PC-9 (cell line): ENCODE results near the gene TMTC2. TPM values are rescaled to one million over a fixed set of nuclear protein-coding genes. Genes with fewer than 3 reads are reported as not detected.
A peak's percentile ranks its signal among the peaks of the same experiment; 100 is the strongest.

Experiments used
- BruUV-seq: library from RNA; stranded (reverse); fragments of 400-500 nt; replicated peaks from 2 replicates; lab custom pipeline; 2021; lab: Mats Ljungman, UMichigan
- CTCF ChIA-PET: fragments of 300-600 bp; sonication (Branson Sonifier 250); formaldehyde crosslinking; loops from one replicate; lab custom pipeline; 2022; ENCODE audit warnings: antibody characterized with exemption; lab: Charles Lee
- POLR2A ChIA-PET: fragments of 300-600 bp; sonication (Branson Sonifier 250); formaldehyde crosslinking; loops from one replicate; lab custom pipeline; 2022; ENCODE audit warnings: antibody characterized with exemption; ENCODE audit not compliant: unreplicated experiment; lab: Charles Lee
- DNase-seq, 2 experiments: peaks; one replicate each; pipeline versions ENCODE4 v3.0.0 to v3.0.0-alpha.2; 2015 to 2022; ENCODE audit warnings: mixed read lengths in 1 of 2
- H2AFZ ChIP-seq: fragments of 200-600 bp; sonication (generic); 2 replicates; pipeline ENCODE4 v1.8.1; 2017; ENCODE audit warnings: antibody characterized with exemption
- H3F3A ChIP-seq: fragments of 200-600 bp; sonication (generic); 2 replicates; pipeline ENCODE4 v1.8.1; 2017; ENCODE audit warnings: antibody characterized with exemption, mild to moderate bottlenecking, low read depth; ENCODE audit not compliant: insufficient read depth
- H3K27ac ChIP-seq: fragments of 200-600 bp; sonication (generic); 2 replicates; pipeline ENCODE4 v1.6.1; 2016; ENCODE audit warnings: mixed run types
- H3K27me3 ChIP-seq: fragments of 200-600 bp; sonication (generic); 2 replicates; pipeline ENCODE4 v1.6.1; 2016; ENCODE audit warnings: low read depth, mixed run types; ENCODE audit not compliant: insufficient read depth
- H3K36me3 ChIP-seq: fragments of 200-600 bp; sonication (generic); 2 replicates; pipeline ENCODE4 v1.6.1; 2016; ENCODE audit warnings: low read depth, mixed run types
- H3K4me1 ChIP-seq: fragments of 200-600 bp; sonication (generic); replicated peaks from 2 replicates; pipeline ENCODE4 v1.6.1; 2016; ENCODE audit warnings: mixed run types; ENCODE audit not compliant: insufficient read depth
- H3K4me2 ChIP-seq: fragments of 200-600 bp; sonication (generic); 2 replicates; pipeline ENCODE4 v1.6.1; 2017; ENCODE audit warnings: mixed run types
- H3K4me3 ChIP-seq: fragments of 200-600 bp; sonication (generic); 2 replicates; pipeline ENCODE4 v1.6.1; 2016; ENCODE audit warnings: mixed run types
- H3K79me2 ChIP-seq: fragments of 200-600 bp; sonication (generic); 2 replicates; pipeline ENCODE4 v1.6.1; 2017; ENCODE audit warnings: low read depth, mixed run types
- H3K9me2 ChIP-seq: fragments of 200-600 bp; sonication (generic); 2 replicates; pipeline ENCODE4 v1.8.1; 2017; ENCODE audit warnings: mild to moderate bottlenecking; ENCODE audit not compliant: insufficient read depth
- H3K9me3 ChIP-seq: fragments of 200-600 bp; sonication (generic); 2 replicates; pipeline ENCODE4 v1.8.1; 2016; ENCODE audit warnings: low read depth; ENCODE audit not compliant: insufficient read depth
- H4K20me1 ChIP-seq: fragments of 200-600 bp; sonication (generic); 2 replicates; pipeline ENCODE4 v1.8.1; 2017; ENCODE audit not compliant: insufficient read depth
- EZH2 ChIP-seq: fragments of 200-600 bp; sonication (generic); IDR thresholded peaks from 2 replicates; pipeline ENCODE4 v1.8.0; 2017; ENCODE audit warnings: antibody characterized with exemption, low read depth
- intact Hi-C: fragments of 100-400 bp; cut with micrococcal nuclease; formaldehyde crosslinking; loops from one replicate; pipeline ENCODE4 v1.10.0; 2022; ENCODE audit not compliant: unreplicated experiment
- total RNA-seq: library from RNA; stranded (reverse); gene quantifications from 2 replicates; pipeline ENCODE4 v1.2.3, GENCODE V29; 2021
- TF ChIP-seq, protein P1 (sequence below): fragments of 200-600 bp; sonication (generic); conservative IDR thresholded peaks from 2 replicates; pipeline ENCODE4 v1.6.1; 2017; ENCODE audit warnings: mixed run types, antibody characterized with exemption, mild to moderate bottlenecking, moderate library complexity

TMTC2 gene
- total RNA-seq, 1 experiment from 2014 or later: 8.6 TPM

DNA sequence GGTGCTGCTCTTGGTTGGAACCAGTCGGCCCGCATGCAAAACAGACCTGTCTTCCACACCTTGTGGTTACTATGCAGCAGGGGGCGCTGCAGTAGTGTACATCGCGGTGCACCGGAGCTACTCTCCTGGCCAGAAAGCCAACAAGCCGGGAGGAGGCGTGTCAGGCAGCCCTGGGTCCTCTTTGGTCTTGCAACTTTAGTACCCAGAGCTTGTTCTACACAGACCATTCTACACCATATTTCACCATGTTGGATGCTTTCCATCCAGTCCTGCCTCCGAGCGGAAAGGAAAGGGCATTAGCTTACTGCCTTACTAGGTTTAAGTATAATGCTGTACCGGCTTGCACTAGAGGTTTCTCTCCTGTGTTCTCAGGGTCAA lies 927 bp upstream of the TMTC2 start:
- no peaks in the 10 kb centered on the region for H3K27me3 ChIP-seq
- intact Hi-C loops: loop anchor here (1.0 to 5.0 kb wide), 8 partner anchors 35 to 1817 kb away; partner anchors contain the start of genes CCDC59 and METTL25
- CTCF ChIA-PET: interaction anchor here (0.5 to 2.2 kb wide), 8 partner anchors 35 to 1818 kb away, joined by 3 to 7 read pairs (median 4); no protein-coding TSS in a partner anchor
- peak; percentile 88 to 90 for DNase-seq
- peaks cover 9% of the 10 kb centered on the region for H3F3A ChIP-seq
- peak overlapping the region; percentile 89 for H3K4me2 ChIP-seq
- POLR2A ChIA-PET: interaction anchor here (0.6 kb wide), 2 partner anchors 38 to 69 kb away, joined by 4 read pairs; no protein-coding TSS in a partner anchor
- H3K9me3 ChIP-seq: no peaks in the 10 kb centered on the region
- H3K4me3 ChIP-seq: peak overlapping the region; percentile 62
- peaks cover 33% of the 10 kb centered on the region for H3K4me1 ChIP-seq
- no peaks in the 10 kb centered on the region for H4K20me1 ChIP-seq
- no TSS peak for BruUV-seq
- H2AFZ ChIP-seq: peak overlapping the region; percentile 93
- TF ChIP-seq, protein P1, sequence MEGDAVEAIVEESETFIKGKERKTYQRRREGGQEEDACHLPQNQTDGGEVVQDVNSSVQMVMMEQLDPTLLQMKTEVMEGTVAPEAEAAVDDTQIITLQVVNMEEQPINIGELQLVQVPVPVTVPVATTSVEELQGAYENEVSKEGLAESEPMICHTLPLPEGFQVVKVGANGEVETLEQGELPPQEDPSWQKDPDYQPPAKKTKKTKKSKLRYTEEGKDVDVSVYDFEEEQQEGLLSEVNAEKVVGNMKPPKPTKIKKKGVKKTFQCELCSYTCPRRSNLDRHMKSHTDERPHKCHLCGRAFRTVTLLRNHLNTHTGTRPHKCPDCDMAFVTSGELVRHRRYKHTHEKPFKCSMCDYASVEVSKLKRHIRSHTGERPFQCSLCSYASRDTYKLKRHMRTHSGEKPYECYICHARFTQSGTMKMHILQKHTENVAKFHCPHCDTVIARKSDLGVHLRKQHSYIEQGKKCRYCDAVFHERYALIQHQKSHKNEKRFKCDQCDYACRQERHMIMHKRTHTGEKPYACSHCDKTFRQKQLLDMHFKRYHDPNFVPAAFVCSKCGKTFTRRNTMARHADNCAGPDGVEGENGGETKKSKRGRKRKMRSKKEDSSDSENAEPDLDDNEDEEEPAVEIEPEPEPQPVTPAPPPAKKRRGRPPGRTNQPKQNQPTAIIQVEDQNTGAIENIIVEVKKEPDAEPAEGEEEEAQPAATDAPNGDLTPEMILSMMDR: peak; percentile 93
- no peak for TF ChIP-seq EZH2
- 0 out of 2 replicates have a peak, but pooled peaks cover 6% of the 10 kb centered on the region for H3K79me2 ChIP-seq
- no peaks in the 10 kb centered on the region for H3K9me2 ChIP-seq
- H3K36me3 ChIP-seq: no peaks in the 10 kb centered on the region
- H3K27ac ChIP-seq: peak overlapping the region; percentile 92

DNA sequence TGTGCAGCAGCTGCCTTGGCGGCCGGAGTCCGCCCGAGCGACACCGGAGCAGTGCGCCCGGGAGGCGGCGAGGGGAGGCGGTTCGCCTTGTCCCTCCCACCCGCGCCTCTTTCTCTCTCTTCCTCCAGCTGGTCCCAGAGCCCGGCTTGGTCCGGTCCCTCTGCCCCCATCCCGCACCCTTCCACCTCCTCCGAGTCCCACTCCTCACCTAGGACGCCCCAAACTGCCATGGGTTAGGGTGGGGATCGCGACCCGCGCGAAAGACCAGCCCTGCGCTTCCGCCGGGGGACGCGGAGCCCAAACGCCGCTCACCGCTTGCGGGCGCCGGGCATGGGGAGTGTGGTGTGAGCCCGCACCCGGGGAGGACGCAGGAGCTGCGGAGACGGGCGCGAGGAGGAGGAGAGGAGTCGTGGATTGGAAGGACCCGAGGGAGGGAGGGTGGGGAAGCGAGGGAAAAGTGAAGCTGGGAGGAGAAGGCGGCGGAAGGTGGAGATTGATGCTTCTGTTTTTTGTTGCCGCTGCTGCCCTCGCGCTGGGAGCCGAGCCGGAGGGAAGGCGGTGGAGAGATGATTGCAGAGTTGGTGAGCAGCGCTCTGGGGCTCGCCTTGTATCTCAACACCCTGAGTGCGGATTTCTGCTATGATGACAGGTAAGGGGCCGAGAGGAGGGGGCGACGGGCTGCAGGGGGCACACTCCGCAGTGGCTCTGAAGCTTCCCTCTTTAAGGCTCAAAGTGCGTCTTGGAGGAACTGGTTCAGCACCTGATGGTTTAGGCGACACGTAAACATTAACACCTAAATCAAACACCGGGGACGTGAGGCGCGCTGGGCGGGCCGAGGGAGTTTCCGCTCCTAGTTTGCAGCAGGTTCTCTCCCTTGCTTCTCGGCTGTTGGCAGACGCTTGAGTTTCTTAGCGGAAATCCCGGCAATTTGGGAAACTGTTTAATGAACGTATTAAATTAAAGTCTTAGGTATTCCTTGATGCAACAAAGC lies 610 bp downstream of the TMTC2 start:
- H3K27me3 ChIP-seq: no peaks in the 10 kb centered on the region
- TF ChIP-seq, protein P1: no peak

DNA sequence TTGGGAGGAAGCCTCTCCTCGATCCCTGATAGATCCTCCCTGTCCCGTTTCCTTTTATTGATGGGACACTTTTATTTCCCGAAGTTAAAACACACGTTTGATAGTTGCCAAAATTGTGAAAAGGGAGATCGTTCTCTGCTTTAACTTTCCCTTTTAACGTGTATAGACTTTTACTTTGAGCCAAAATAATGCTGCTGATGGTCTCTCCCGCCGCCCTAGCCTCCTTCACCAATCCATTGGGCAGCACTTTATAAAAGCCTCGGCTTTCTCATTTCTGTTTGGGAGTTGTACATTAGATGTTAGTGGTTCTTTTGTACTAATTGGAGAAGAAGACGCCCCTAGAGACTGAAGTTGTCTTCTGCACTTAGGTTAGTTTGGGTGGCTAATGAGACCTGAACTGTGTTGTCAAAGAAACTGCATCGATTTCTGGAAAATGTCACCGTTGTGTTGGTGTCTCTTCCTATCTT lies 1.4 kb downstream of the TMTC2 start:
- no peak for DNase-seq
- no peaks in the 10 kb centered on the region for H3K9me3 ChIP-seq
- peaks cover 23% of the 10 kb centered on the region for H3K4me1 ChIP-seq
- BruUV-seq: TSS peak; percentile 37
- H3K79me2 ChIP-seq: 0 out of 2 replicates have a peak, but pooled peaks cover 6% of the 10 kb centered on the region
- no peaks in the 10 kb centered on the region for H3K36me3 ChIP-seq
- peak overlapping the region; percentile 93 for H2AFZ ChIP-seq
- CTCF ChIA-PET: no interaction called here
- peak overlapping the region; percentile 89 for H3K4me2 ChIP-seq
- H3K27ac ChIP-seq: peak overlapping the region; percentile 92
- H3K4me3 ChIP-seq: peak overlapping the region; percentile 62
- POLR2A ChIA-PET: no interaction called here
- no peaks in the 10 kb centered on the region; the same call in 1 of the 2 replicates for H3K9me2 ChIP-seq
- H3F3A ChIP-seq: peaks cover 9% of the 10 kb centered on the region; the same call in 1 of the 2 replicates
- no peaks in the 10 kb centered on the region for H4K20me1 ChIP-seq
- intact Hi-C loops: loop anchor here (5.0 kb wide), 2 partner anchors 314 to 884 kb away; no protein-coding TSS in a partner anchor
- H3K27me3 ChIP-seq: no peaks in the 10 kb centered on the region
- TF ChIP-seq, protein P1: no peak; the same call in 1 of the 2 replicates
- no peak for TF ChIP-seq EZH2

More for the DNA sequence above, 610 bp downstream of the TMTC2 start:
- H3K9me3 ChIP-seq: no peaks in the 10 kb centered on the region
- peak; percentile 57 to 59 for DNase-seq
- H3K9me2 ChIP-seq: no peaks in the 10 kb centered on the region
- peak overlapping the region; percentile 89 for H3K4me2 ChIP-seq
- intact Hi-C loops: loop anchor here (2.0 to 5.0 kb wide), 3 partner anchors 315 to 1815 kb away; no protein-coding TSS in a partner anchor
- peak overlapping the region; percentile 62 for H3K4me3 ChIP-seq
- peaks cover 30% of the 10 kb centered on the region for H3K4me1 ChIP-seq
- peak overlapping the region; percentile 93 for H2AFZ ChIP-seq
- POLR2A ChIA-PET: interaction anchor here (0.6 kb wide), 2 partner anchors 262 to 264 kb away, joined by 3 to 6 read pairs; no protein-coding TSS in a partner anchor
- no peaks in the 10 kb centered on the region for H4K20me1 ChIP-seq
- H3F3A ChIP-seq: peaks cover 9% of the 10 kb centered on the region; the same call in 1 of the 2 replicates
- no peaks in the 10 kb centered on the region for H3K36me3 ChIP-seq
- BruUV-seq: no TSS peak
- peak overlapping the region; percentile 92 for H3K27ac ChIP-seq
- H3K79me2 ChIP-seq: 0 out of 2 replicates have a peak, but pooled peaks cover 6% of the 10 kb centered on the region
- CTCF ChIA-PET: no interaction called here
